Testis (tissue), 3 donors: ENCODE measurements around the gene PALS2. TPM values are rescaled to one million over a fixed set of nuclear protein-coding genes. Genes with fewer than 3 reads are reported as not detected.

Source experiments
- DNase-seq: peaks from one replicate; pipeline ENCODE4 v3.0.0-alpha.2; 2019
- H3K27ac ChIP-seq, 2 donors: fragments of 200-600 bp; sonication (generic); one replicate each; pipeline ENCODE4 v1.5.1; 2019
- H3K27me3 ChIP-seq: fragments of 200-600 bp; sonication (generic); one replicate; pipeline ENCODE4 v1.5.1; 2019
- H3K36me3 ChIP-seq: fragments of 200-600 bp; sonication (generic); one replicate; pipeline ENCODE4 v1.5.1; 2017; ENCODE audit warnings: low read depth; ENCODE audit errors: missing control alignments
- H3K4me1 ChIP-seq: fragments of 200-600 bp; sonication (generic); one replicate; pipeline ENCODE4 v1.5.1; 2019
- H3K4me3 ChIP-seq, 2 donors: fragments of 200-600 bp; sonication (generic); one replicate each; pipeline ENCODE4 v1.5.1; 2017 to 2019
- H3K9me3 ChIP-seq: fragments of 200-600 bp; sonication (generic); one replicate; pipeline ENCODE4 v1.5.1; 2017
- POLR2A ChIP-seq: fragments of 450-650 bp; IDR thresholded peaks from one replicate; pipeline ENCODE4 v1.6.1; 2017; ENCODE audit warnings: antibody characterized with exemption, mild to moderate bottlenecking, moderate library complexity
- WGBS, 2 donors: methylation state at CpG; one replicate each; pipeline ENCODE4 v1.1.5; 2018; 5-methylcytosine and 5-hydroxymethylcytosine counted together
- intact Hi-C: fragments of 100-400 bp; cut with DNase I; formaldehyde crosslinking; loops from one replicate; pipeline ENCODE4 v1.15.1; 2023; ENCODE audit warnings: low total_unique reads
- polyA plus RNA-seq: library from polyadenylated mRNA; stranded (reverse); fragments of 350-450 nt; fragmentation: Illumina TruSeq; extraction: RNeasy Lipid Tissue Mini Kit (QIAGEN cat#74804); gene quantifications from one replicate; pipeline ENCODE4 v1.2.3, GENCODE V29; 2014; ENCODE audit warnings: low read depth, low replicate concordance; ENCODE audit not compliant: insufficient read depth
- small RNA-seq, 2 donors: library from RNA; depleted of rRNA; stranded (forward); fragments of <200 nt; gene quantifications; one replicate each; pipeline ENCODE3, GENCODE V24; 2016
- total RNA-seq, 2 donors: library from RNA; depleted of rRNA; stranded (reverse); fragments of >200 nt; gene quantifications; one replicate each; pipeline ENCODE4 v1.2.3, GENCODE V29; 2016
- TF ChIP-seq, protein P1 (sequence below), 3 experiments: fragments of 450-650 bp in 2 of 3; fragments of 200-600 bp in 1 of 3; sonication (generic) in 1 of 3; IDR thresholded peaks; one replicate each; pipeline ENCODE4 v1.5.1; 2016 to 2019; ENCODE audit warnings: antibody characterized with exemption in 3 of 3, mild to moderate bottlenecking in 2 of 3, moderate library complexity in 1 of 3

Gene PALS2
- total and polyA plus RNA-seq, 3 donors from 2014 or later, result 26.9 to 80.2 (median 30.8) TPM

DNA sequence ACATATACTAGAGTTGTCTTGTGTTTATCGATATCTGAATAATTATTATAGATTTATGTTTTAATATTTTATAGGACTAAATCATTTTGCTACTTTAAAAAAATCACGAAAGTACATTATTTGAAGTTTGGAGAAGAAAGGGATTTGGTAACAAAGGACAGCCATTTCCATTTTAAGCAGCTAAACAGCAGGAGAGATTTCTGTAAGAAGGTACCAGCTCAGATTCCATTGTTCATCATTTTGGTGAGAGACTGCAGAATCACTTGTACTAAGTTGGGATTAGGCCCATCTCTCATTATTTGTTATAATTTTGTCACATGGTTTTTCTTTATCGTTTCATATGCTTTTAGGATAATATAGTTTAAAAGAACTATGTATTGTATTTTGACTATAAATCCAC, 46.7 kb downstream of the PALS2 start:
- DNase-seq, result no peak
- Histone ChIP-seq H3K36me3 (no peaks in the 10 kb centered on the region), H3K27ac (no peak overlapping the region), H3K9me3 (no peaks in the 10 kb centered on the region), H3K27me3 (no peaks in the 10 kb centered on the region), H3K4me3 (no peak overlapping the region), H3K4me1 (no peaks in the 10 kb centered on the region)
- intact Hi-C loops, result no loop called here
- WGBS, 2 donors, result 87 to 91% methylated on average over 3 of the region's 3 CpGs
- no peak for TF ChIP-seq POLR2A
- TF ChIP-seq, protein P1, sequence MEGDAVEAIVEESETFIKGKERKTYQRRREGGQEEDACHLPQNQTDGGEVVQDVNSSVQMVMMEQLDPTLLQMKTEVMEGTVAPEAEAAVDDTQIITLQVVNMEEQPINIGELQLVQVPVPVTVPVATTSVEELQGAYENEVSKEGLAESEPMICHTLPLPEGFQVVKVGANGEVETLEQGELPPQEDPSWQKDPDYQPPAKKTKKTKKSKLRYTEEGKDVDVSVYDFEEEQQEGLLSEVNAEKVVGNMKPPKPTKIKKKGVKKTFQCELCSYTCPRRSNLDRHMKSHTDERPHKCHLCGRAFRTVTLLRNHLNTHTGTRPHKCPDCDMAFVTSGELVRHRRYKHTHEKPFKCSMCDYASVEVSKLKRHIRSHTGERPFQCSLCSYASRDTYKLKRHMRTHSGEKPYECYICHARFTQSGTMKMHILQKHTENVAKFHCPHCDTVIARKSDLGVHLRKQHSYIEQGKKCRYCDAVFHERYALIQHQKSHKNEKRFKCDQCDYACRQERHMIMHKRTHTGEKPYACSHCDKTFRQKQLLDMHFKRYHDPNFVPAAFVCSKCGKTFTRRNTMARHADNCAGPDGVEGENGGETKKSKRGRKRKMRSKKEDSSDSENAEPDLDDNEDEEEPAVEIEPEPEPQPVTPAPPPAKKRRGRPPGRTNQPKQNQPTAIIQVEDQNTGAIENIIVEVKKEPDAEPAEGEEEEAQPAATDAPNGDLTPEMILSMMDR (IDR thresholded peaks at IDR 0.05), result no peak

DNA sequence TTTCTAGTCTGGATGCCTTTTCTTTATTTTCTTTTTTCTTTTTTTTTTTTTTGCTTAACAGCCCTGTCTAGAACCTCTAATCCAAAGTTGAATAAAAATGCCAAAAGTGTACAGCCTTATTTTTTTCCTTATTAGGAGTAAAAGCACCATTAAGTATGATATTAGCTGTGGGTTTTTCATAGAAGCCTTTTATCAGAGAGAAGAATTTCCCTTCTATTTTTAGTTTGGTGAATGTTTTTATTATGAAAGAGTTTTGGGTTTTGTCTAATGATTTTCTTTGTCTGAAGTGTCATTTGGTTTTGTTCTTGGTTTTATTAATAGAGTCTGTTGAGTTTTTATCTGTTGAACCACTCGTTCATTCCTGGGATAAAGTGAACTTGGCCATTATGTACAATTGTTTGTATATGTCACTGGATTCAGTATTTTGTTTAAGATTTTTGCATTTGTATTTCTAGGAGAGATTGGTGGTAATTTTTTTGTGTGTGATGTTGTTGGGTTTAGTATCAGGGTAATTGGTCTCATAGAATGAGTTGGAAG, 49.5 kb downstream of the PALS2 start:
- 44 to 47% methylated on average over 1 of the region's 1 CpG for WGBS, 2 donors
- no peaks in the 10 kb centered on the region for H3K4me1 ChIP-seq
- intact Hi-C loops, result no loop called here
- H3K4me3 ChIP-seq, result no peak overlapping the region
- H3K9me3 ChIP-seq, result no peaks in the 10 kb centered on the region
- DNase-seq, result no peak
- no peak for TF ChIP-seq POLR2A
- TF ChIP-seq, protein P1 (IDR thresholded peaks at IDR 0.05), result no peak
- H3K27ac ChIP-seq, result no peak overlapping the region
- H3K27me3 ChIP-seq, result no peaks in the 10 kb centered on the region
- no peaks in the 10 kb centered on the region for H3K36me3 ChIP-seq

Small RNA genes within 50 kb of the gene (small RNA-seq; reads per million reads assigned to genes)
- gene RNU6-1103P (0 reads per million in 2 donors), gene SUMO2P14 (0 reads per million in 2 donors)

Other genes with a start within 250 kb of the PALS2 start
- 10 to 100 TPM; 55.0 to 59.4 TPM for gene GSDME, start 184.0 kb downstream of the PALS2 start, total RNA-seq
- 31.8 TPM for gene GSDME, start 184.0 kb downstream of the PALS2 start, polyA plus RNA-seq